SIG-M5 treated with dmso at 0.1 percent for 504 hours (cell line): ENCODE measurements around the gene CTSL.
"Not testable (repeated sequence)": the region's sequence is repeated elsewhere in the genome, so short reads cannot be mapped to it uniquely, and the experiment has no call there.

ENCODE experiments used
- DNase-seq: peaks from one replicate; lab custom pipeline; 2025; ENCODE audit not compliant: unreplicated experiment; lab: John Stamatoyannopoulos, UW

CTSL gene

GRCh38 chr9:87718852-87719612 lies 6.9 kb upstream of the CTSL start:
- no peak for DNase-seq

DNA sequence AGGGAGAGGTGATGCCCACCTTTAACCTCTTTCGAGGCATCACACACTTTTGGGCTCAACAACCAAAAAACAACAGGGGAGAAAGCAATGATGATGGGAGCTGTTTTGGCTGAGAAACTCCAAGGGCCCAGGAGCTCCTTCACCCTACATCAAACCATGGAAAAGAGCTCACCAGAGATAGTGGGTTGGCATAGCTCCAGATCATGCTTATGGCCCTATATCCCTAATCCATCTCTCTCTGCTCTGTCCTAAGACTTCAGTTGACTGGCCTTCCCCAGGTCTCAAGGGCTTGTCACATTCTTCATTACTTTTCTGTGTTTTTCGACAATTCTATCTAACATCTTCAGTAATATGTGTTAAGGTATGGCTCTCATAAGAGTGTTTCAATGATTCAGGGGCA lies 5.7 kb upstream of the CTSL start:
- DNase-seq: no peak

- DNase-seq: peak; percentile 61
Measured at GRCh38 chr9:87722393-87723088, 3.4 kb upstream of the CTSL start.

DNA sequence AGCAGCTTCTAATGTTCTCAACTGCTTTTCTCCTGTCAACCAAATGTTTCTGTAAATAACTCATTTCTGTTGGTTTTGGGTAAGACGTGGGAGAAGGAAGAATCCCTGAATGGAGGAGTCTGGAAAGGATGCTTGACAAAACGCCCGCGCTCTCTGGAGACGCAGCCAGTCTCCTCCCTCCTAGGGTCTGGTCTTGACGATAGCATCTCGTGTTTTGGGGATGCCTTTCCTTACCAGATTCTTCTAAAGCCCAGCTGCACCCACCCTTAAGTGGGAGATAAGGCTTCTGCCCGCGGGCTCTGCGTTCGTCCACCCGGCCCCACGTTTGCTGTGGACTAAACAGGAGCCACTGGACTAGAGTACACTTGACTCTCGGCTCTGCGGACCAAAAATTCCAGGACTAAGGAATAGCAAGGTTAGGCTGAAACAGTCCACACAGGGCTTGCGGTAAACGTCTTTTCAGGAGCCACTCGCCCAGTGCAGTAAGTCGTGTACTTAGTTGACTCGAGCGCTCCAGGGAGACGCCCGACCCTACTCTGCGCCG lies 491 bp upstream of the CTSL start:
- no peak for DNase-seq

DNA sequence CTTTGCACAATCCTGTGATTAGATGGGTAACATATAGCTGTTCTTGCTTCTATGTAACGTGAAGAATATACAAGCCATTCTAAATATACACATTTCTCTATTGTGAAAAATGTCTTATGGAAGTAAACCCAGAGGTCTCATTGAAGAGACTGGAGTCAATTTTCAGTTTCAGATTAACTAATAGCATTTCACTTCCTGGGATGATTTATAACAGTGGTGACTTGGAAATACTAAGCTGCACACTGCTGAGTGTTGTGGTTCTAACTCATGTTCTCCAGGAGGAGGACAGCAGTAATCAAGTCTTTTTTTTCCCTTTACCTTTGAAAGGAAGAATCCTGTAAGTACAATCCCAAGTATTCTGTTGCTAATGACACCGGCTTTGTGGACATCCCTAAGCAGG lies 3.3 kb downstream of the CTSL start:
- no peak for DNase-seq

- DNase-seq: no peak
Measured at GRCh38 chr9:87731321-87731720, 5.4 kb downstream of the CTSL start.

GRCh38 chr9:87732344-87732743 lies 6.4 kb downstream of the CTSL start:
- no peak for DNase-seq

GRCh38 chr9:87732756-87733155 lies 6.8 kb downstream of the CTSL start:
- DNase-seq: no peak

DNA sequence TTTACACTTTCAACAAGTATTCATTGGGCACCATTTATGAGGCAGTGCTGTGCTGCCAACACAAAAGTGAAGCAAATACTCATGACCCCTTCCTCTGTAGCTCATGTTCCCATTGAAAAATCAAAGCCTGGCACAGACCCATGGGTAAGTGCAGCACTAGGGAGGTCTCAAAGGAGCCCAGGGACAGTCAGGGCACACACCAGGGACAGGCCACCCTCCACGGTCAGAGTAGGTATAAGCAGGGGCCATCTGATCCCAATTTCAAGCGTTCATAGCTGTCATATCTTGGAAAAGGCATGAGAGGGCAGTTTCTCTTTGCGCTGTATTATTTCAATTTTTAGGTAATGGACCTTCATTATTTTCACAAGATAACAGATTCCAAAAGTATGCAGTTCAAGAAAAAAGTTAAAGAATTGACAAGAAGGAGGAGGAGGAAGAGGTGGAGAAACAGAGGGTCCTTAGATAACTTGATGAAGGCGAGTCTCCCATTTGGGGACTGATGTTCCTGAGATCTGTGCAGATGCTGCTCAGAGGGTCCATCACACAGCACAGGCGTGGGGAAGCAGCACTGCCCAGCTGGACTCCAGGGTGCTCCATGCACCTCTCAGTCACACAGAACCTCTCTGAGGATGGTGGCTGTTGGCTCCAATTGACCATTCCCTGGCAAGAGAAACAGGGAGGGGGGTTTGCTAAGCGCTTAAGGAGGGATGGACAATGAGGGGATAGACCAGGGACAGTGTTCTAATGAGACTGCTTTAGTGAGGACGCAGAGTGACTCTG lies 7.5 kb downstream of the CTSL start:
- no peak for DNase-seq

- no peak for DNase-seq
Measured at GRCh38 chr9:87734106-87734505, 8.2 kb downstream of the CTSL start.

GRCh38 chr9:87739546-87739945 lies 13.6 kb downstream of the CTSL start:
- DNase-seq: no peak

GRCh38 chr9:87740209-87740608 lies 14.3 kb downstream of the CTSL start:
- DNase-seq: no peak

DNA sequence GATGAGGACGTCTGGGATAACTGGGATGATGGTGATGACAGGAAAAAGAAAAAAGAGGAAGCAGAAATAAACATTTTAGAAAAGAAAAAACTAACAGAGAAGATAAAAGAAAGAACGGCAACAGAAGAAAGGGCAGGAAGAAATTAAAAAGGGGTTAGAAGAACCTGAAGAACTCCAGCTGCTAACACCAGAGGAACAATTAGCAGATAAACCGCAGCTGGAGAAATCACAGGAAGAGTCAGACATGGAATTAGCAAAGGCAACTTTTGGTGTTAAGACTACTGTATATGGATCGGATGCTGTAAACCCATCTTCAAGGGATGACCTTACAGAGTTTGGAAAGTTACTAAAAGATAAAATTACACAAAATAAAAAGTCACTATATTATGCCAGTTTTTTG lies 15.4 kb downstream of the CTSL start:
- no peak for DNase-seq

- no peak for DNase-seq
Measured at GRCh38 chr9:87741891-87742290, 16.0 kb downstream of the CTSL start.

- no peak for DNase-seq
Measured at GRCh38 chr9:87742813-87743428, 17.0 kb downstream of the CTSL start.

- DNase-seq: not testable (repeated sequence)
Measured at GRCh38 chr9:87744247-87744646, 18.3 kb downstream of the CTSL start.

GRCh38 chr9:87746186-87746585 lies 20.3 kb downstream of the CTSL start:
- DNase-seq: no peak

- no peak for DNase-seq
Measured at GRCh38 chr9:87748881-87749280, 23.0 kb downstream of the CTSL start.

DNA sequence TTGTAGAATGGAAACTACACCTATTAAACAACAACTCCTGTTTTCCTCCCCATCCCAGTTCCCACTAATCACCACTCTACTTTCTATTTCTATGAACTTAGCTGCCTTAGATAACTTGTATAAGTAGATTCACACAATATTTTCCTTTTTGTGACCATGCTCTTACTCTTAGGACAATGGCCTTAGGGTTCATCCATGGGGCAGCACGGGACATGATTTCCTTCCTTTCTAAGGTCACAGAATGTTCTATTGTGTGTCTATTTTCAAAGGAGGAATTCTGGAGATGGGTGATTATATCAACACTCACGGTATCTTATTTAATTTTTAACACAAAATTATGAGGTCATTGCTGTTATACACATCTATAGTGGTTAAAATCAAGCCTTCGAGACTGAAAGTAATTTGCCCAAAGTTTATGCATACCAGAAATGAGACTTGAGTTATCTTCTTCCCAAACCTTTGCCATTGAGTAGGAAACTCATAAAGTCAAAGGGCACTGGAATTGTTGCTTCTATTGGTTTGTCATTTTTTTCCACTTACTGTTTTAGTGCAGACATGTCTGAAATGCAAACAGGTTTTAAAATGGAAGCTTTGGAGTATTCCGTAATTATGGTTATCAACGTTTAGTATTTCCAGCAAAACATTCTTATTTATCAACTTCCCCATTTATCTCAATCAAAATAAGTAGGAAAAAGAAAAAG lies 23.6 kb downstream of the CTSL start:
- DNase-seq: no peak

- DNase-seq: no peak
Measured at GRCh38 chr9:87750726-87751125, 24.8 kb downstream of the CTSL start.

DNA sequence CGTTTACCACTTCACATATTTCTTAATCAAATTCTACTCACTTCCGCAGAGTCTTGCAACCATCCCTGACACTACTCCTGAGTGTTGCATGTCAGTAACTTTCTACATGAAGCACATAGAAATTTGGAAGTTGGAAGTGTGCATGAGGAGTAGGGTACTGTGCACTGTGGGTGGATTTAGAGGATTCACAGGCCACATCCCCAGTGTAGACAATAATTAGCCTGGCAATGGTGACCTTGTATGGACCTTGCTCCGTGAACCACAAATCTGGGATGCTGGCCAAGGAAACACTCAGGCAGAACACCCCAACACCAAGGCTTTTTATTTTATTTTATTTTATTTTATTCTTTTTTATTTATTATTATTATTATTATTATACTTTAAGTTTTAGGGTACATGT lies 25.5 kb downstream of the CTSL start:
- DNase-seq: no peak
